ENCODE results near the gene KRT37. TPM values are rescaled to one million over a fixed set of nuclear protein-coding genes. Genes with fewer than 3 reads are reported as not detected.
"Not testable (repeated sequence)": the region's sequence is repeated elsewhere in the genome, so short reads cannot be mapped to it uniquely, and the experiment has no call there.

The KRT37 gene
- total RNA-seq, 1 donor from 2014 or later: not detected

DNA sequence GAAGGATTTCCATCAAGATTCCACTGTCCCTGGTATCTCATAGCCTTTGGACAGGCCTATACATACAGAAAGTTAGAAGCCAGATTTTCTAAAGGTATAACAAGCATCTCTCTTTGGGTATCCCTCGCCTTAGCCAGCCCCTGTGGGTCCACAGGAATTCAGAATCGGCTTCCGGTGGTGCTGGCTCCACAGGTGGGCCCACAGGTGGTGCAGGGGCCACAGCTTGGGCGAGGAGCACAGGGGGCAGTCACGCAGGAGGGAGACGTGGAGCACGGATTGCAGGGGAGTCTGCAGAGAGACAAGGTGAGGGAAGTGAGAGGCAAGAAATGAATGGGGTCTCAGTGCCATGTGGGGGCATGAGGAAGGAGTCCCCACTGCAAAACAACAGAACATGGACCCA lies 12.9 kb upstream of the KRT37 start:
- DNase-seq (ENCODE audit: extremely low read depth, low read depth, low spot score): no peak

DNA sequence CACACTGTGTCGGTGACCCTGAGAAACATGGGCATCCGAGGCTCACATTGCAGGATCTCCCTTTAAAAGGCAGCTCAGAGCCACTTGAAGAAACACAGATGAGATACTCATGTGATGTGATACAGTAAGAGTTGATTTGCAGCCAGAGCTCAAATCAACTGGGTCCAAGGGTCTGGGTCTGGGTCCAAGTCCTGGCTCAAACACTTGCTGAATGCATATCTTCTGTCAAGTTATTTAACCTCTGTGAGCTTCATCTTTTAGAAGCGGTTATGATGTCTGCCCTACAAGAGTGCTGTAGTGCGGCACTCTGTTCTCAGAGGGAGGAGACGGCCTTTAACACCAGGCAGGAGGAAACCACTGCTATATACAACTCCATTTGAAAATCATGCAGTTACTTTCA lies 10.0 kb upstream of the KRT37 start:
- no peak for DNase-seq (ENCODE audit: extremely low read depth, low read depth, low spot score)

DNA sequence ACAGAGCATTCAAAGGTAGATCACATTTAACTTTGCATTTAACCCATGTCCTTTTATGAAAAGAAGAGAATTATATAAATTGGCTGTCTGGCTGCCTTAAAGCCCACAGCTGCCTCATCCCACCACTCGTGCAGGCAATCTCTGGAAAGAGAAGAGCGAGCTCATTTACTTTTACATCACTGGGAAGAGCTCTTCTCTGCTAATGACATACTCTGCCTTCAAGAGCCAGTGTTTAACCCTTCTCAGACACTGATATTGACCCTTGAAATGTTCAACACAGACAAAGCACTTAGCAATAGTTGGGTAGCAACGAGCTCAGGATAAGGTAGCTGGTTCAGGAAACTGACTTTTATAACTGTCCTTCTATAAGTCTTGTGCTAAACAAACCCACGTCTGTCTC lies 9.6 kb upstream of the KRT37 start:
- no peak for DNase-seq (ENCODE audit: extremely low read depth, low read depth, low spot score)

DNA sequence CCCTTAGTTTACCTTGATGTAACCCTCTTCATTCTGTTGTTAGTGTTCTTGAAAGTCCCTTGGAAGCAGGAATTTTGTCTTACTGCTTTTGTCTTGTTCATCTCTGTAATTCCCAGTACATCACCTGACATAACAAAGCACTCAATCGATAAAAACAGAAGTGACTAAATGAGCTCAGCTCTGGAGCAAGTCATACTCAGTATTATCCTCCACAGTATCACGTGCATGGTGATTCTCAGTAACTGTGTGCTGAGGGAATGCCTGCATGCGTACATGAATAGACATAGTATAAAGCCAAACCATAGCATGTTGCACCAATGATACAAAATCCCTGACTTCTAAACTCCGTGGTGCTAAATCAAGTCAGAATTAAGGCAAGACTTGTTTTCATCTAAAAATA lies 9.2 kb upstream of the KRT37 start:
- no peak for DNase-seq (ENCODE audit: extremely low read depth, low read depth, low spot score)

DNA sequence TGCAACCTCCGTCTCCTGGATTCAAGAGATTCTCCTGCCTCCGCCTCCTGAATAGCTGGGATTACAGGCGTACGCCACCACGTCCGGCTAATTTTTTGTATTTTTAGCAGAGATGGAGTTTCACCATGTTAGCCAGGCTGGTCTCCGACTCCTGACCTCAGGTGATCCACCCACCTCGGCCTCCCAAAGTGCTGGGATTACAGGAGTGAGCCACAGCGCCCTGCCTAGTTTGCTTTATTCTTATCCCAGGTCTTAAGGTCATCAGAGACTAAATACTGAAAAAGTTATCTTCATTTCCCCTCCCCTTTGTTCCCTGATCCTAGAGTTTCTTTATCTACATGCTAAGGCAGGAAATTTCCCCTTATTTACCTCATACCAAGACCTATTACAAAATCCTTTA lies 6.0 kb upstream of the KRT37 start:
- DNase-seq (ENCODE audit: extremely low read depth, low read depth, low spot score): not testable (repeated sequence)

DNA sequence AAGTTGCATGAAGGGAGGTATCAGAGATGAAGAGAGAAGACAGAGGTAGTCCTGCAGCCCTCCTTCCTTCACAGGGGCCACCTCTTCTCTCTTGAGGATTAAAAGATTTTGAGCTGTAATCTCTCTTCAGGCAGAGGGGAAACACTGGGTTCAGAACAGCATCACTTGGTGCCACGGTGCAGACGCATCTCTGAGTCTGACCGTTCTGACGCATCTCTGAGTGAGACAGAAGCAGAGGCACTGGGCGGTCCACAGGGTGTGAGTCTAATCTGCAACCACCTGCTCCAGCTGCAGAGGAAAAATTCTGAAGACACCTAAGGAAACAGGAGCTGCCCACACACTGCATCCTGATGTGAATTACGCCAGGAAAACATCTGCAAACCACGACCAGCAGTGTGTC lies 5.3 kb upstream of the KRT37 start:
- DNase-seq (ENCODE audit: extremely low read depth, low read depth, low spot score): no peak

DNA sequence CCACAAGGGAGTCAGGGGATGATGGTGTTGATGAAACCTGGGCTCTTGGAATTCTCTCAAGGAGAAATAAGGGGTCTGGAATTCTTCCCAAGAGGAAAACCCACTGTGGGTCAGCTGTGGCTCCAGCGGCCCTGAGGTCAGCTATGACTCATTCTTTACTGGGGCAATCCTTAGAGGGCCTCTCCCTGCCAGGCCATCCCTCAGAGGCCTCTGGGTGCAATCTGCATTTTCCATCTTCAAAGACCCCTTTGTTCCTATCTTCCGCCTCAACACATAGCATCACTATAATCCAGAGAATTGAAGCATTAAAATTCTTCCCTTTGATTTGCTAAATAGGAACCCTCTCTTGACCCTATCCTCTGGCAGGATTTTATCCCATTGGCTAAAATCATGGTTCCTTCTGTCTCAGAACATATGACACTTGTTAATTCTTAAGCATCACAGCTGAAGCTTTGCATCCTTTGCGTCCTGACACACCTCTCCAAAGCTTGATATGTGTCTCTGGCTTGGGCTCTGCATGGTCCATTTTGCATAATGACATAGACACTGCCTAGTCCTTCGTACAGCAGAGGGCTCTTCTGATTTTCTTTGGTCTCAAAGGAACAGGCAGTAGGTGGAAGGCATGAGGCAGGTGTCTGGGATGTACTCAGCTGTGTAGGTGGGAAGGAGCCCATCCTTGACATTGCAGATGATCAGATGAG lies 4.4 kb upstream of the KRT37 start:
- DNase-seq (ENCODE audit: extremely low read depth, low read depth, low spot score): no peak

DNA sequence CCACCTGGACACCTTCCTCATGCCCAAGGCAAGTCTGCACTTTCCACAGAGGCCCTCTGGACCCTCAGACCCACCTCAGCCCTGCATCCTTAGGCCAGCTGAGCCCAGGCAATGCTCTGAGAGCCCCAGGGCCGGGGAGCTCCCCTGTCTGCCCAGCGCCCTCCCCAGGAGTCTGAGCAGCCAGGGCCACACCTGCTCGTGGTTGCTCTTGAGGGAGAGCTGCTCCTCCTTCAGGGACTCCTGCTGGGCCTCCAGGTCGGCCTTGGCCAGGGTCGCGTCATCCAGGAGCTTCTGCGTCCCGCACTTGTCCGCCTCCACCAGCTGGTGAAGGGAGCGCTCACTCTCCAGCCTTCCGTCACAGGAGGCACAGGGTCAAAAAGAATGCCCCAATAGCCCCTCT lies 1.8 kb downstream of the KRT37 start:
- DNase-seq (ENCODE audit: extremely low read depth, low read depth, low spot score): not testable (repeated sequence)

DNA sequence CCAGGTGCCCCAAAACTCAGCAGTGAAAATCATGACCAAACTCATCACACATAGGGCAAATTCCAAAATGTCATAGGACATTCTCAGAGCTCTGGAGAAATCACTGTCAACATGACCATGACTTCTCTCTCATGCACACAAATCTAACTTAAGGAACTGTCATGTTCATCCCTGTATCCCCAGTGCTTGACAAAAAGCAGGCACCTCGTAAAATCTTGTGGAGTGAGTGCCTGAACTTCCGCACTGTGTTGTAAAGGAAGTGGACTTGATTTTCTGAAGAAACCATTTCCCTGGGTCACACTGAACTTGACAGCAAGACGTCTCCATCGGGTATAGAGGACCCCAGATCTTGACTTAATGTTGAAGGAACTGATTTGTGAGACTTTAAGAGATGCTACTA lies 2.8 kb downstream of the KRT37 start:
- no peak for DNase-seq (ENCODE audit: extremely low read depth, low read depth, low spot score)

DNA sequence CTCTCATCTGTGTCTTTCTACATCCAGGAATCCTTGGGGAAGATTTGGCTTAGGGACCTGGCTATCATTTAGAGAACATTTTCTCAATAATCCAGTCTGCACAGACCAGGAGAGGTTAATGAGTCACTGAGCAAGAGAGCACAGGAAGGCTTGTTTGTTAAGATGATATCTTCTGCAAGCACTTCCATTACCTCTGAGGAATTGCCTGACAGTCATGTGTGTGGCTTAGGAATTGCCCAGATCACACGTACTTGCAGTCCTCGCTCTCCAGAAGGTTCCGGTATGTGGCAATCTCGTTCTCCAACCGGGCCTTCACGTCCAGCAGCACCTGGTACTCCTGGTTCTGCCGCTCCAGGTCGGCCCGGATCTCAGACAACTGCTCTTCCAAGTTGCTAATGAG lies 3.3 kb downstream of the KRT37 start:
- DNase-seq (ENCODE audit: extremely low read depth, low read depth, low spot score): no peak

DNA sequence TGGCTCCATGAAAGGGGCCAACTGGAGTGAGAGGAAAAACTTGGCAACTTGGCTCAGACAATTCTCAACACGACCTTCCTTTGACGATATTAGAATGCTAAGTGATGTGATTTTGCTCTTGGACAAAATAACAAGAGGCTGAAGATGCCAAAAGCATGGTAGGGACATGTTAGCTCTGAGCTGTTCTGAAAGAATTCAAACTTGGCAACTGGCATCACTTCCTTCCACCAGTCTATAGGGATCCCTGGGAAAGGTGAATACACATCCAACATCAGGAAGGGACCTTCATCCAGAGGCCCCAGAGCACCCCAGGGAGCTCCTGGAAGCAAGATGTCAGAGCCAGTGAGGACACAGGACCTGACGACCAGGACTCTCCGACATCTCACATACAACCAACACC lies 4.3 kb downstream of the KRT37 start:
- no peak for DNase-seq (ENCODE audit: extremely low read depth, low read depth, low spot score)

DNA sequence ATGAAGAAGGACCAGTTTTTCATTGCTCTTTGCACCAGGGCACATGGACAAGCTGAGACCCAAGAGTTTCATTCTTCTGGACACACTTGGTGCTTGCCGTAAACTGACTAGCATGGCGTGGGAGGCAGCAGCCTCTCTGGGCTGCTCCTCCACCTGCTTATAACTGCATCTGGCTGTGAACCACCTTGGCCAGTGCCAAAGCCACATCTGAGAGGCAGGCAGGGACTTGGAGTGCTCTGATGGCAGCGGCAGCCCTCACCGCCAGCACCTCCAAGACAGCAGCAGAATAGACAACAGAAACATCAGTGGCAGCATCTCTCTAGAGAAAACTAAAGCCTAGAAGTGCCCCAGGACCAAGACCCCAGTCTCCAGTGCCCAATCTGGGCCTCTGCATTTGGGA lies 4.7 kb downstream of the KRT37 start:
- no peak for DNase-seq (ENCODE audit: extremely low read depth, low read depth, low spot score)

DNA sequence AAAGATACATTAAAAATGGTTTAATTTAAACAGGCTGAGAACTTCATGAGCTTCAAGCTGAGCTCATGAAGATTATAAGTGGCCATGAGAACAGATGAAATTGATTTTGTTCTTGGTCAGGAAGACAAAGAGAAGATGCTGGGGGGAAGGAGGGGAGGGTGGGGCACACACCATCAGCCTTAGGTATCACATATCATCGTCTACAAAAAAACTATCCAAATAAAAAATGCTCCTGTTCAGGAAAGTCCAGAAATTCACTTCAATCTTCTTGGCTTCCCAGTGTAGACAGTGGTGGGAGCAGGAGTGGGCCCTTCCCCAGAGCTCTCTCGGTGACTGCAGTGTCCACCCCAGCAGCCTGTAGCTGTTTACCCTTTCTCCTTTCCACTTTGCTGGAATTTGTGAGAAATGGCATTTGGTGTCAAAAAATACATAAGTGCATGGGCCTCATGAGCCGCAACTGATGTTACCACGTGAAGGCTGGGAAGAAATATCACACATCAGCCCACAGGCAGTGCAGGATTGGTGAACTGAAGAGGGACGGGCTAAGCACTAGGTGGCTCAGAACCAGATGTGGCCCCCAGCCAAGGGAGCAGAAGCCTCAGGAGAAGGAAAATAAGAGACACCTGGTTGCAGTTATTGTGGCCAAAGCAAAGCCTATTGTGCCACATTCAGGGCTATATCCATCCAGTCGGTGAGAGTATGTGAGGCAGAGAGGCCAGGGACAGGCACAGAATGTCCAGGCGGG lies 6.1 kb downstream of the KRT37 start:
- no peak for DNase-seq (ENCODE audit: extremely low read depth, low read depth, low spot score)

DNA sequence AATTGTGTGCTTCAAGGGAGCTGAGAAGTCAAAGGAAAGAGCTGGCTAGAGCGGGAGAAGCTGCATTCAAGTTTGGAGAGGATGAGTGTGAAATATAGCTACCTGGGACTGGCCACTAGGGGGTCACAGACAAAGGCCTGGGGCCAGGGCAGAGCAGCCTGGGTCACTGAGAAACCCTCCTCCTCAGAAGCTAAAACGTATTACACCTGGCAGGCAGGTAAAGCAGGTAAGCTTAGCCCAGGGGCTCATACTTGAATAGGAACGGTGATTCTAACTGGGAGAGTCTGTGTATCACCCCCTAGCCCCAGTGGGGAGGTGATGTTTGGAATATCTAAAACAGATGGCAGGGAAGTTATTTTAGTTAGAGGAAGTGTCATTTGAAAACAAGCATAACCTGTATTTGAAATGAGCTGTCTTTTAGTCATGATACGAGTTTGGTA lies 6.8 kb downstream of the KRT37 start:
- no peak for DNase-seq (ENCODE audit: extremely low read depth, low read depth, low spot score)

DNA sequence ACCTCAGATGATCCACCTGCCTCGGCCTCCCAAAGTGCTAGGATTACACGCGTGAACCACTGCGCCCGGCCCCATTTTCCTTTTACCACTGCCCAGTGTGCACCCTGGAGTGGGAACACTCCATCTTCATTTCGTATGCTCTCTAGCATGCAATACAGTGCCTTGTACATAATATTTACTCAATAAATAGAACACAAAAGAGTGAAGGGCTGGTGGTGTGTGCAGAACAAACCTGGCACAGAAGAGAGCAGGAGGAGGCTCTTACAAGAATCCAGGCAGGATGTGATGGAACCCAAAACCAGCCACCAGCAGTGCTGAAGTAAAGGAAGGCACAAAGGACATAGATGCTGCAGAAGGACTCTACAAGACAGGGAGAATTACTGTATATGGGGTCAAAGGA lies 7.3 kb downstream of the KRT37 start:
- no peak for DNase-seq (ENCODE audit: extremely low read depth, low read depth, low spot score)

DNA sequence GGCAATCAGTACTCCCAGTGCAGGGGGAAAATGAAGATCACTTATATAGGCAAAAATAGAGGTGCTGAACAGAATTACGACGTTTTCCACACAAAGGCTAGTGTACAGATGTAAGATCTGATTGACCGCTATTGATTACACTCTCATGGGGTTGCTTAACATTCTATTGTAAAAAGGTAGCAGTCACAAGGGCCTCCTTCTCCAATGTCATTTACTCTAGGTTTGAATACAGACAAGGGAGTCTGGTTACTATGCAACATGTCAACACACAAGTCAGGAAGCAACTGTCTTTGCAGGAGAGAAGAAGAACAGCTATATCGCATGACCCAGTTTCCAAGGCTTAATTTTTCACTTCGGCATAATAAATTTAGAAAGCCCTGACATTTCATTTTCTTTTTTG lies 7.9 kb downstream of the KRT37 start:
- no peak for DNase-seq (ENCODE audit: extremely low read depth, low read depth, low spot score)

DNA sequence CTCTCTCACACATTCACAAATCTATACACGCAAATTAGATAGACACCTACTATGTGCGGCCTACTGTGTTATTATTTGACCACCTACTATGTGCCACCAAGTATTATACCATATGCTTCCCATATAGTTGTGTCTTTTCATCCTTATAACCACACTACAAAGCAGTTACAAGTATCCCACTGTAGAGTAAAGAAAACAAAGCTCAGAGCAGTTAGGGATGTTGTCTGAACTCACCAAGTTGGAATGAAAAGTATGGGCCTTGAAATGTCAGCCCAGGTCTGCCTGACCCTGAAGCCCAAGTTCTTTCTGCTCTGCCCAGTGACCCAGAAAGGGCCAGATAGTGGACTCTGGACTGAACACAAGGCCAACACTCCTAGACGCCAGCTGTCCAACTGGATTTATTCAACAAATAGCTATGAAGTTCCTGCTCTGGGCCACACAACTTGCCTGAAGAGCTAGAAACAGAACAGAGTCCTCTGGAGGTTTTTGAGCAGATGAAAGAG lies 8.5 kb downstream of the KRT37 start:
- DNase-seq (ENCODE audit: extremely low read depth, low read depth, low spot score): no peak

DNA sequence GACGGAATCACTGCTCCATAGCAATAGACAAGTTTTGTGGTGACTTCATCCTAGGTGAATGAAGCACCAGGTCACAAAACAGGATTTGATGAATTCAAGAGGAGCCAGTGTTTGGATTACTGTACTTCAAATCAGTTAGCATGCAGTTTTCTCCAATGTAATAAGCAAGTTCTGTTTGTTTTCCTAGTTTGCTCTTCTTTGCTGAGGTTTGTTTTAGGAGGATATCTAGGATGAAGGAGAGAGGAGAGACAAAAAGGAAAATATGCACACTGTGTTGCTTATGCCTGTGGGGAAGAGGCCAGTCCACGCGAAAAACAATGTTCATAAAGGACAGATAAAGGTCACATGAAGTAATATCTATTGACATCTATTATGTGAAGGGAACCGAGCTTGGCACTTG lies 9.0 kb downstream of the KRT37 start:
- DNase-seq (ENCODE audit: extremely low read depth, low read depth, low spot score): no peak

DNA sequence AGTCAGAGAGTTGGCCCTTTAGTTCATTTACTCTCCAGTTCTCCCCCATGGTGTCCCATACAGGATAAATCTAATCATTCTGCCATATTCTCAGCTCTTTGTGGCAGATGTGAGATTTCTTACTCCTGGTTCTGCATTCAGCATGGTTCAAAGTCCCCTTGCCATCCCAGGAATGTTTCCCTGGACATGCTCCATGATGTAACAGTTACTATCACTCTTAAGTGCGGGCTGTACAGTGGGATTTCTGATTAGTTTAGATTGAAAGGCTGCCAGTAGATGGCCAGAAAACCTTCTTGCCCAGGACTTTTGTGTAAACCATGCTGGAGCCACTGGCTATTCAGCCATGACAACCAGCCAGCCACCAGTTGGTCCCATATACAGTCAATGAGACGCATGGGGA lies 10.4 kb downstream of the KRT37 start:
- DNase-seq (ENCODE audit: extremely low read depth, low read depth, low spot score): no peak

DNA sequence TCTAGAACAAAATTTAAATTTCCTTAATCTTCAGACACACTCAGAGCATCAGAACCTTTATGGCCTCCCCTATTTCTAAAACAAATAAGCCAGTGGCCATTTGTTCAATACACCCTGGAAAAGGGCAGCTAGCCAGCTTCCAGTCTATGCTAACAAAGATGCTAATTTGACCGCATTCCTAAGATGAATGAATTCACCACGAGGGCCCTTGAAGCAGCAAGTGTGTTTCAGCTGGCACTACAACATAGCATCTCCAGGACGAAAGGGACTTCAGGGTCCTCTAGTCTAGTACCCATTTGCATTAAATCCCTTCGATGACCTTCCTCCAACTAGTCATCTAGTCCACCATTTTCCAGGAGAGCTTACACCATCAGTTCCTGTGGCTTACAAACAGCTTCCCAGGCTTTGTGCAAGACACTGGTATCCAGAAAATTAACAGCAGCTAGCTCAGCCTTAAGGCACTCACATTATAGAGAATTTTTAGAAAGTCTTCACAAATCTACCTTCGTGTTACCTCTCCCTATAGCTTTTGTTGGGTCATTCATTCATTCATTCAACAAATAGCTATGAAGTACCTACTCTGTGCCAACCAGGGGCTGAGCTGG lies 10.9 kb downstream of the KRT37 start:
- DNase-seq (ENCODE audit: extremely low read depth, low read depth, low spot score): no peak

DNA sequence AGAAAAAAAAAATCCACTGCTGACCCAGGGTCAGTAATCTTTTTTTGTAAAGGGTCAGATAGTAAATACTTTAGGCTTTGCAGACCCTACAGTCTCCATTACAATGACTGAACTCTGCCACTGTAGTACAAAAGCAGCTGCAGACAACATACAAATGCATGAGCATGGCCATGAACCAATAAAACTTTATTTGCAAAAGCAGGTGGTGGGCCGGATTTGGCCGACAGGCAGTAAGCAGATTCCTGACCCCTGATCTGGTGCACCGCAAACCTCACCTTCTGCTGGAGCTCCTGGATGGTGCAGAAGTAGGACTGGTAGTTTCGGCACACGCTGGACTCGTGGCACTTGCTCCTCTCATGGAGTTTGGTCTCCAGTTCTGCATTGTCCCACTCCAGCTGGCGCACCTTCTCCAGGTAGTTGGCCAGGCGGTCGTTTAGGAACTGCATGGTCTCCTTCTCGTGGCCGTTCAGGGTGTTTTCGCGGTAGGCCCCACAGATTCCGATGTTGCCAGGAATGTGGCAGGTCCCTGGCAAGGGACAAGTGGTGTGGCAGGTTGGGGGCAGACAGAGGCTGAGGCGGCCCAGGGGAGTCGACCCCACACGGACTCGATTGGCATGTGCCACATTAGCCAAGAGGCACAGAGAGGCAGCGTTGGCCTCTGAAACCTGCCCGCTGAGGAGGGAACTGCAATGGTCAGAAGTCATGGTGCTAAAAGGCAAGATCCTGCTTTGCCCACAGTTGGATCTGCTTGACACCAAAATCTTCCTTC lies 13.1 kb downstream of the KRT37 start:
- DNase-seq (ENCODE audit: extremely low read depth, low read depth, low spot score): no peak
